H1 (cell line): ENCODE measurements around the gene C3. TPM values are rescaled to one million over a fixed set of nuclear protein-coding genes. Genes with fewer than 3 reads are reported as not detected.

ENCODE experiments used
- EP300 ChIP-seq, 2 experiments: IDR thresholded peaks; 1 replicate in 1 of 2; 2 replicates in 1 of 2; pipeline ENCODE4 v1.6.1; 2011 to 2012; ENCODE audit warnings: low read depth in 2 of 2, low read length in 2 of 2, mild to moderate bottlenecking in 2 of 2, borderline replicate concordance in 1 of 2, inconsistent platforms in 1 of 2, moderate library complexity in 1 of 2
- JUN ChIP-seq: IDR thresholded peaks from 2 replicates; pipeline ENCODE4 v1.6.1; 2011; ENCODE audit warnings: low read depth, mild to moderate bottlenecking, improper control_type of control experiment, low read length
- SUZ12 ChIP-seq: fragments of 200-600 bp; sonication (generic); IDR thresholded peaks from 2 replicates; pipeline ENCODE4 v1.6.1; 2012; ENCODE audit warnings: mild to moderate bottlenecking, inconsistent platforms, low read length, moderate library complexity, mixed read lengths
- polyA plus RNA-seq, 7 experiments: library from polyadenylated mRNA; depleted of rRNA in 3 of 7; stranded (reverse) in 5 of 7; unstranded in 2 of 7; fragments of >200 nt in 5 of 7; fragments of 200-250 nt in 2 of 7; gene quantifications; 1 replicate in 5 of 7; 2 replicates in 1 of 7; 4 replicates in 1 of 7; pipeline versions ENCODE4 v1.2.1 to v1.2.3, GENCODE V29; 2011 to 2013; ENCODE audit warnings: missing spikeins in 2 of 7, mixed read lengths in 2 of 7
- total RNA-seq: library from RNA; stranded (reverse); fragmentation: NEBNext Ultra II Directional; extraction: Animal tissue kit (Norgen Biotek cat#: 25700); gene quantifications from 2 replicates; pipeline ENCODE4 v1.2.1, GENCODE V29; 2021
- TF ChIP-seq, protein P1 (sequence below): fragments of 300-600 bp; sonication (generic); IDR thresholded peaks from 2 replicates; pipeline ENCODE4 v1.7.1; 2012; ENCODE audit warnings: low read length, moderate library complexity, mild to moderate bottlenecking, inconsistent platforms; ENCODE audit not compliant: insufficient replicate concordance
- TF ChIP-seq, protein P2 (sequence below): IDR thresholded peaks from 2 replicates; pipeline ENCODE4 v1.6.1; 2012; ENCODE audit warnings: inconsistent platforms

Gene C3
- total and polyA plus RNA-seq, 2 of the 8 experiments (the other 6 are each of a cell fraction or from before 2014, with no cell fraction given): 6.4 to 12.8 TPM

DNA sequence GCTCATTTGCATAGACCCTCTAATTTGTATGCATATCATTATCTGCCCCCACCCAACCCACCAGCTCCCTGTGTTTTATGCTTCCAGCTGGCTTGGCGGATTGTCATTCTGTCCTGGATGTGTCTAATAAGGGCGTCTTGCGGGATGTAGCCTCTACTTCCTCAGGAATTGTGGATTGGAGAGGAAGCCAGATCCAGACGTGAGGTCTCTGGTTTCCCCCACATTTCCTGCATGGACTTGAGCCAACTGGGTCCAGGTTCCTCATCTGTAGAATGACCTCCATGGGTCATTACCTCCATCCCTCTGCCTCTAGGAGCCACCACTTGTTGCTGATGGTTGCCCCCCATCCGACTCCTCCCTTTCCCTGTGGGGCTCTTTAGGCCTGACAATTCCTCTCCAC lies 57.7 kb downstream of the C3 start (continued):
- TF ChIP-seq SUZ12 (no peak), EP300 (IDR thresholded peaks at IDR 0.05; ENCODE audit: borderline replicate concordance in 1 of 2, low read depth in 2 of 2, low read length in 2 of 2) (no peak), JUN (no peak)
- TF ChIP-seq, protein P1, sequence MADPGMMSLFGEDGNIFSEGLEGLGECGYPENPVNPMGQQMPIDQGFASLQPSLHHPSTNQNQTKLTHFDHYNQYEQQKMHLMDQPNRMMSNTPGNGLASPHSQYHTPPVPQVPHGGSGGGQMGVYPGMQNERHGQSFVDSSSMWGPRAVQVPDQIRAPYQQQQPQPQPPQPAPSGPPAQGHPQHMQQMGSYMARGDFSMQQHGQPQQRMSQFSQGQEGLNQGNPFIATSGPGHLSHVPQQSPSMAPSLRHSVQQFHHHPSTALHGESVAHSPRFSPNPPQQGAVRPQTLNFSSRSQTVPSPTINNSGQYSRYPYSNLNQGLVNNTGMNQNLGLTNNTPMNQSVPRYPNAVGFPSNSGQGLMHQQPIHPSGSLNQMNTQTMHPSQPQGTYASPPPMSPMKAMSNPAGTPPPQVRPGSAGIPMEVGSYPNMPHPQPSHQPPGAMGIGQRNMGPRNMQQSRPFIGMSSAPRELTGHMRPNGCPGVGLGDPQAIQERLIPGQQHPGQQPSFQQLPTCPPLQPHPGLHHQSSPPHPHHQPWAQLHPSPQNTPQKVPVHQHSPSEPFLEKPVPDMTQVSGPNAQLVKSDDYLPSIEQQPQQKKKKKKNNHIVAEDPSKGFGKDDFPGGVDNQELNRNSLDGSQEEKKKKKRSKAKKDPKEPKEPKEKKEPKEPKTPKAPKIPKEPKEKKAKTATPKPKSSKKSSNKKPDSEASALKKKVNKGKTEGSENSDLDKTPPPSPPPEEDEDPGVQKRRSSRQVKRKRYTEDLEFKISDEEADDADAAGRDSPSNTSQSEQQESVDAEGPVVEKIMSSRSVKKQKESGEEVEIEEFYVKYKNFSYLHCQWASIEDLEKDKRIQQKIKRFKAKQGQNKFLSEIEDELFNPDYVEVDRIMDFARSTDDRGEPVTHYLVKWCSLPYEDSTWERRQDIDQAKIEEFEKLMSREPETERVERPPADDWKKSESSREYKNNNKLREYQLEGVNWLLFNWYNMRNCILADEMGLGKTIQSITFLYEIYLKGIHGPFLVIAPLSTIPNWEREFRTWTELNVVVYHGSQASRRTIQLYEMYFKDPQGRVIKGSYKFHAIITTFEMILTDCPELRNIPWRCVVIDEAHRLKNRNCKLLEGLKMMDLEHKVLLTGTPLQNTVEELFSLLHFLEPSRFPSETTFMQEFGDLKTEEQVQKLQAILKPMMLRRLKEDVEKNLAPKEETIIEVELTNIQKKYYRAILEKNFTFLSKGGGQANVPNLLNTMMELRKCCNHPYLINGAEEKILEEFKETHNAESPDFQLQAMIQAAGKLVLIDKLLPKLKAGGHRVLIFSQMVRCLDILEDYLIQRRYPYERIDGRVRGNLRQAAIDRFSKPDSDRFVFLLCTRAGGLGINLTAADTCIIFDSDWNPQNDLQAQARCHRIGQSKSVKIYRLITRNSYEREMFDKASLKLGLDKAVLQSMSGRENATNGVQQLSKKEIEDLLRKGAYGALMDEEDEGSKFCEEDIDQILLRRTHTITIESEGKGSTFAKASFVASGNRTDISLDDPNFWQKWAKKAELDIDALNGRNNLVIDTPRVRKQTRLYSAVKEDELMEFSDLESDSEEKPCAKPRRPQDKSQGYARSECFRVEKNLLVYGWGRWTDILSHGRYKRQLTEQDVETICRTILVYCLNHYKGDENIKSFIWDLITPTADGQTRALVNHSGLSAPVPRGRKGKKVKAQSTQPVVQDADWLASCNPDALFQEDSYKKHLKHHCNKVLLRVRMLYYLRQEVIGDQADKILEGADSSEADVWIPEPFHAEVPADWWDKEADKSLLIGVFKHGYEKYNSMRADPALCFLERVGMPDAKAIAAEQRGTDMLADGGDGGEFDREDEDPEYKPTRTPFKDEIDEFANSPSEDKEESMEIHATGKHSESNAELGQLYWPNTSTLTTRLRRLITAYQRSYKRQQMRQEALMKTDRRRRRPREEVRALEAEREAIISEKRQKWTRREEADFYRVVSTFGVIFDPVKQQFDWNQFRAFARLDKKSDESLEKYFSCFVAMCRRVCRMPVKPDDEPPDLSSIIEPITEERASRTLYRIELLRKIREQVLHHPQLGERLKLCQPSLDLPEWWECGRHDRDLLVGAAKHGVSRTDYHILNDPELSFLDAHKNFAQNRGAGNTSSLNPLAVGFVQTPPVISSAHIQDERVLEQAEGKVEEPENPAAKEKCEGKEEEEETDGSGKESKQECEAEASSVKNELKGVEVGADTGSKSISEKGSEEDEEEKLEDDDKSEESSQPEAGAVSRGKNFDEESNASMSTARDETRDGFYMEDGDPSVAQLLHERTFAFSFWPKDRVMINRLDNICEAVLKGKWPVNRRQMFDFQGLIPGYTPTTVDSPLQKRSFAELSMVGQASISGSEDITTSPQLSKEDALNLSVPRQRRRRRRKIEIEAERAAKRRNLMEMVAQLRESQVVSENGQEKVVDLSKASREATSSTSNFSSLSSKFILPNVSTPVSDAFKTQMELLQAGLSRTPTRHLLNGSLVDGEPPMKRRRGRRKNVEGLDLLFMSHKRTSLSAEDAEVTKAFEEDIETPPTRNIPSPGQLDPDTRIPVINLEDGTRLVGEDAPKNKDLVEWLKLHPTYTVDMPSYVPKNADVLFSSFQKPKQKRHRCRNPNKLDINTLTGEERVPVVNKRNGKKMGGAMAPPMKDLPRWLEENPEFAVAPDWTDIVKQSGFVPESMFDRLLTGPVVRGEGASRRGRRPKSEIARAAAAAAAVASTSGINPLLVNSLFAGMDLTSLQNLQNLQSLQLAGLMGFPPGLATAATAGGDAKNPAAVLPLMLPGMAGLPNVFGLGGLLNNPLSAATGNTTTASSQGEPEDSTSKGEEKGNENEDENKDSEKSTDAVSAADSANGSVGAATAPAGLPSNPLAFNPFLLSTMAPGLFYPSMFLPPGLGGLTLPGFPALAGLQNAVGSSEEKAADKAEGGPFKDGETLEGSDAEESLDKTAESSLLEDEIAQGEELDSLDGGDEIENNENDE: no peak
- TF ChIP-seq, protein P2, sequence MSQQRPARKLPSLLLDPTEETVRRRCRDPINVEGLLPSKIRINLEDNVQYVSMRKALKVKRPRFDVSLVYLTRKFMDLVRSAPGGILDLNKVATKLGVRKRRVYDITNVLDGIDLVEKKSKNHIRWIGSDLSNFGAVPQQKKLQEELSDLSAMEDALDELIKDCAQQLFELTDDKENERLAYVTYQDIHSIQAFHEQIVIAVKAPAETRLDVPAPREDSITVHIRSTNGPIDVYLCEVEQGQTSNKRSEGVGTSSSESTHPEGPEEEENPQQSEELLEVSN: no peak
